Muscle layer of duodenum (tissue), 2 donors: ENCODE measurements around the gene RPE.

ENCODE experiments used
- H3K27ac ChIP-seq: one replicate; pipeline ENCODE4 v1.7.0; 2013; ENCODE audit warnings: mild to moderate bottlenecking, low read length
- H3K27me3 ChIP-seq: one replicate; pipeline ENCODE4 v1.7.0; 2013; ENCODE audit warnings: low read depth, mild to moderate bottlenecking, control low read depth, low read length
- H3K36me3 ChIP-seq, 2 donors: one replicate each; pipeline ENCODE4 v1.7.0; 2013; ENCODE audit warnings: low read length in 2 of 2, control low read depth in 1 of 2, mild to moderate bottlenecking in 1 of 2; ENCODE audit not compliant: insufficient read depth in 2 of 2, control insufficient read depth in 1 of 2
- H3K4me1 ChIP-seq, 2 donors: one replicate each; pipeline ENCODE4 v1.7.0; 2013; ENCODE audit warnings: low read length in 2 of 2, mild to moderate bottlenecking in 2 of 2, control low read depth in 1 of 2, moderate library complexity in 1 of 2; ENCODE audit not compliant: insufficient read depth in 2 of 2, control insufficient read depth in 1 of 2
- H3K4me3 ChIP-seq, 2 donors: one replicate each; pipeline ENCODE4 v1.7.0; 2013; ENCODE audit warnings: low read length in 2 of 2, low read depth in 1 of 2, mild to moderate bottlenecking in 1 of 2
- H3K9me3 ChIP-seq, 2 donors: one replicate each; pipeline ENCODE4 v1.7.0; 2013; ENCODE audit warnings: low read length in 2 of 2, control low read depth in 1 of 2, mild to moderate bottlenecking in 1 of 2; ENCODE audit not compliant: control insufficient read depth in 1 of 2
- donor health status: healthy.

RPE gene

GRCh38 chr2:210004881-210005280 is 2.4 kb downstream of the RPE start:
- H3K36me3 ChIP-seq = peaks cover 2 to 4% of the 10 kb centered on the region in 2 donors

GRCh38 chr2:210007895-210008294 is 5.5 kb downstream of the RPE start:
- Histone ChIP-seq H3K4me1 (peaks cover 22 to 35% of the 10 kb centered on the region in 2 donors), H3K27ac (no peak overlapping the region), H3K9me3 (no peaks in the 10 kb centered on the region), H3K27me3 (no peaks in the 10 kb centered on the region), H3K36me3 (peaks cover 5 to 11% of the 10 kb centered on the region in 2 donors), H3K4me3 (no peak overlapping the region)

More at GRCh38 chr2:210004881-210005280, 2.4 kb downstream of the RPE start:
- Histone ChIP-seq H3K27ac (peak overlapping the region; percentile 49), H3K9me3 (no peaks in the 10 kb centered on the region), H3K27me3 (no peaks in the 10 kb centered on the region), H3K4me3 (no peak overlapping the region), H3K4me1 (peaks cover 22 to 35% of the 10 kb centered on the region in 2 donors)

GRCh38 chr2:210009126-210009525 is 6.7 kb downstream of the RPE start:
- no peaks in the 10 kb centered on the region for H3K9me3 ChIP-seq
- H3K36me3 ChIP-seq = peaks cover 5 to 11% of the 10 kb centered on the region in 2 donors
- H3K27me3 ChIP-seq = no peaks in the 10 kb centered on the region
- H3K4me3 ChIP-seq = no peak overlapping the region
- no peak overlapping the region for H3K27ac ChIP-seq
- peaks cover 21 to 22% of the 10 kb centered on the region in 2 donors for H3K4me1 ChIP-seq

GRCh38 chr2:210009896-210010295 is 7.5 kb downstream of the RPE start:
- Histone ChIP-seq H3K36me3 (peaks cover 5 to 14% of the 10 kb centered on the region in 2 donors), H3K4me3 (no peak overlapping the region), H3K27ac (no peak overlapping the region), H3K4me1 (peaks cover 13 to 15% of the 10 kb centered on the region in 2 donors), H3K27me3 (no peaks in the 10 kb centered on the region), H3K9me3 (no peaks in the 10 kb centered on the region)

- peaks cover 51 to 53% of the 10 kb centered on the region in 2 donors for H3K36me3 ChIP-seq
Observed at GRCh38 chr2:210020138-210020537, 17.7 kb downstream of the RPE start.

GRCh38 chr2:210022824-210023223 is 20.4 kb downstream of the RPE start:
- Histone ChIP-seq H3K27ac (no peak overlapping the region), H3K4me3 (no peak overlapping the region), H3K4me1 (no peaks in the 10 kb centered on the region), H3K36me3 (peaks cover 33 to 35% of the 10 kb centered on the region in 2 donors), H3K27me3 (no peaks in the 10 kb centered on the region), H3K9me3 (no peaks in the 10 kb centered on the region)

More at GRCh38 chr2:210020138-210020537, 17.7 kb downstream of the RPE start:
- no peak overlapping the region for H3K4me3 ChIP-seq
- no peaks in the 10 kb centered on the region for H3K27me3 ChIP-seq
- no peak overlapping the region for H3K27ac ChIP-seq
- H3K9me3 ChIP-seq = no peaks in the 10 kb centered on the region
- H3K4me1 ChIP-seq = no peaks in the 10 kb centered on the region

- H3K4me3 ChIP-seq = no peak overlapping the region
- no peak overlapping the region for H3K27ac ChIP-seq
- H3K9me3 ChIP-seq = no peaks in the 10 kb centered on the region
- peaks cover 15 to 18% of the 10 kb centered on the region in 2 donors for H3K36me3 ChIP-seq
- H3K27me3 ChIP-seq = no peaks in the 10 kb centered on the region
- H3K4me1 ChIP-seq = no peaks in the 10 kb centered on the region
Observed at GRCh38 chr2:210027608-210028007, 25.2 kb downstream of the RPE start.

GRCh38 chr2:210028178-210028577 is 25.7 kb downstream of the RPE start:
- no peak overlapping the region for H3K4me3 ChIP-seq
- peaks cover 9 to 14% of the 10 kb centered on the region in 2 donors for H3K36me3 ChIP-seq
- H3K9me3 ChIP-seq = no peaks in the 10 kb centered on the region
- H3K27ac ChIP-seq = no peak overlapping the region
- H3K27me3 ChIP-seq = no peaks in the 10 kb centered on the region
- H3K4me1 ChIP-seq = no peaks in the 10 kb centered on the region

- Histone ChIP-seq H3K9me3 (no peaks in the 10 kb centered on the region), H3K27ac (no peak overlapping the region), H3K4me3 (no peak overlapping the region), H3K27me3 (no peaks in the 10 kb centered on the region), H3K4me1 (no peaks in the 10 kb centered on the region), H3K36me3 (no peaks in the 10 kb centered on the region)
Observed at GRCh38 chr2:210034087-210034683, 31.7 kb downstream of the RPE start.

GRCh38 chr2:210035679-210036078 is 33.2 kb downstream of the RPE start:
- H3K4me1 ChIP-seq = no peaks in the 10 kb centered on the region
- H3K27me3 ChIP-seq = no peaks in the 10 kb centered on the region
- H3K9me3 ChIP-seq = no peaks in the 10 kb centered on the region
- no peak overlapping the region for H3K4me3 ChIP-seq
- H3K36me3 ChIP-seq = no peaks in the 10 kb centered on the region
- no peak overlapping the region for H3K27ac ChIP-seq

- Histone ChIP-seq H3K36me3 (peaks cover 0 to 4% of the 10 kb centered on the region in 2 donors), H3K27ac (no peak overlapping the region), H3K9me3 (no peaks in the 10 kb centered on the region), H3K27me3 (no peaks in the 10 kb centered on the region), H3K4me3 (no peak overlapping the region), H3K4me1 (no peaks in the 10 kb centered on the region)
Observed at GRCh38 chr2:210038078-210038477, 35.6 kb downstream of the RPE start.
